Upper lobe of left lung (tissue), 4 donors: ENCODE measurements around the gene NUTM2G.
"Not testable (repeated sequence)": the region's sequence is repeated elsewhere in the genome, so short reads cannot be mapped to it uniquely, and the experiment has no call there.

Source experiments
- CTCF ChIP-seq, 6 experiments: fragments of 450-650 bp in 4 of 6; fragments of 200-600 bp in 2 of 6; sonication (generic) in 2 of 6; IDR thresholded peaks; one replicate each; pipeline ENCODE4 v1.5.1; 2016 to 2019; ENCODE audit warnings: antibody characterized with exemption in 6 of 6
- POLR2A ChIP-seq, 4 donors: fragments of 450-650 bp; IDR thresholded peaks; one replicate each; pipeline ENCODE4 v1.5.1; 2016 to 2017; ENCODE audit warnings: antibody characterized with exemption in 4 of 4, mild to moderate bottlenecking in 2 of 4
- POLR2AphosphoS5 ChIP-seq, 2 donors: sonication (generic); formaldehyde crosslinking; IDR thresholded peaks; one replicate each; pipeline ENCODE4 v1.5.1; 2017; ENCODE audit warnings: antibody characterized with exemption in 2 of 2

GRCh38 chr9:96942181-96942580, 13.5 kb downstream of the NUTM2G start:
- TF ChIP-seq CTCF, POLR2AphosphoS5, POLR2A (IDR thresholded peaks at IDR 0.05): not testable (repeated sequence)
